OCI-LY3 (cell line): Measurements from ENCODE around the gene ATP10A.

Experiments
- H2AFZ ChIP-seq: fragments of 200-600, 300-600 bp; shearing (Covaris generic); 2 replicates; pipeline ENCODE4 v1.6.0; 2014; ENCODE audit warnings: antibody characterized with exemption, low read depth, low read length
- H3K27ac ChIP-seq: fragments of 200-600, 300-600 bp; sonication (generic); 2 replicates; pipeline ENCODE4 v1.5.1; 2014; ENCODE audit warnings: mild to moderate bottlenecking, low read length, moderate library complexity, mixed read lengths
- H3K27me3 ChIP-seq: fragments of 200-600, 300-600 bp; sonication (generic); 2 replicates; pipeline ENCODE4 v1.6.1; 2014; ENCODE audit warnings: low read depth, low read length, mixed read lengths
- H3K36me3 ChIP-seq: fragments of 200-600, 300-600 bp; sonication (generic); replicated peaks from 2 replicates; pipeline ENCODE3; 2014; ENCODE audit warnings: low read depth, low read length, mixed read lengths
- H3K4me1 ChIP-seq: fragments of 300-600, 200-600 bp; sonication (generic); 2 replicates; pipeline ENCODE4 v1.6.1; 2014; ENCODE audit warnings: low read length, mixed read lengths
- H3K4me2 ChIP-seq: fragments of 200-600, 300-600 bp; sonication (generic); 2 replicates; pipeline ENCODE4 v1.6.1; 2014; ENCODE audit warnings: low read length, mixed read lengths
- H3K4me3 ChIP-seq: fragments of 300-600, 200-600 bp; sonication (generic); 2 replicates; pipeline ENCODE4 v1.5.1; 2014; ENCODE audit warnings: antibody characterized with exemption, mild to moderate bottlenecking, low read length, moderate library complexity
- H3K79me2 ChIP-seq: fragments of 300-600, 200-600 bp; shearing (Covaris generic); 2 replicates; pipeline ENCODE4 v1.6.1; 2014; ENCODE audit warnings: mild to moderate bottlenecking, low read length, mixed read lengths
- H3K9ac ChIP-seq: fragments of 300-600, 200-600 bp; shearing (Covaris generic); 2 replicates; pipeline ENCODE4 v1.6.0; 2014; ENCODE audit warnings: mild to moderate bottlenecking, low read length, moderate library complexity
- H3K9me3 ChIP-seq: fragments of 200-600, 300-600 bp; shearing (Covaris generic); 2 replicates; pipeline ENCODE4 v1.6.1; 2014; ENCODE audit warnings: low read length, mixed read lengths; ENCODE audit not compliant: insufficient read depth
- H4K20me1 ChIP-seq: fragments of 200-600, 300-600 bp; sonication (generic); 2 replicates; pipeline ENCODE4 v1.6.1; 2016; ENCODE audit warnings: low read length, mixed read lengths; ENCODE audit not compliant: insufficient read depth
- CTCF ChIP-seq: fragments of 200-600, 300-600 bp; sonication (generic); IDR thresholded peaks from 2 replicates; pipeline ENCODE4 v1.5.1; 2014; ENCODE audit warnings: antibody characterized with exemption, low read length, low read depth
- EZH2phosphoT487 ChIP-seq: fragments of 200-600 bp; shearing (Covaris generic); IDR thresholded peaks from 2 replicates; pipeline ENCODE4 v1.6.1; 2018; ENCODE audit warnings: antibody characterized with exemption, mixed run types, low read depth

The ATP10A gene

GRCh38 chr15:25635191-25635590, 227.9 kb downstream of the ATP10A start:
- H3K4me2 ChIP-seq: no peak overlapping the region
- H3K79me2 ChIP-seq: no peaks in the 10 kb centered on the region
- no peak for TF ChIP-seq CTCF
- no peak for TF ChIP-seq EZH2phosphoT487
- no peaks in the 10 kb centered on the region for H3K4me1 ChIP-seq
- no peaks in the 10 kb centered on the region for H3K27me3 ChIP-seq
- H2AFZ ChIP-seq: no peak overlapping the region
- no peaks in the 10 kb centered on the region for H4K20me1 ChIP-seq
- H3K9ac ChIP-seq: no peak overlapping the region
- H3K27ac ChIP-seq: no peak overlapping the region
- no peak overlapping the region for H3K4me3 ChIP-seq
- H3K9me3 ChIP-seq: no peaks in the 10 kb centered on the region
- H3K36me3 ChIP-seq: no peaks in the 10 kb centered on the region

- Histone ChIP-seq H2AFZ (no peak overlapping the region), H3K79me2 (no peaks in the 10 kb centered on the region), H3K4me3 (no peak overlapping the region), H3K4me2 (no peak overlapping the region), H3K4me1 (no peaks in the 10 kb centered on the region), H3K9ac (no peak overlapping the region), H3K27me3 (no peaks in the 10 kb centered on the region), H3K27ac (no peak overlapping the region), H3K9me3 (no peaks in the 10 kb centered on the region), H3K36me3 (no peaks in the 10 kb centered on the region), H4K20me1 (no peaks in the 10 kb centered on the region)
- TF ChIP-seq EZH2phosphoT487 (no peak), CTCF (no peak)
Measured at GRCh38 chr15:25633862-25634261, 229.3 kb downstream of the ATP10A start.

- Histone ChIP-seq H3K4me1 (no peaks in the 10 kb centered on the region), H3K27me3 (no peaks in the 10 kb centered on the region), H2AFZ (no peak overlapping the region), H4K20me1 (no peaks in the 10 kb centered on the region), H3K4me2 (no peak overlapping the region), H3K9ac (no peak overlapping the region), H3K4me3 (no peak overlapping the region), H3K9me3 (no peaks in the 10 kb centered on the region), H3K27ac (no peak overlapping the region), H3K79me2 (no peaks in the 10 kb centered on the region), H3K36me3 (no peaks in the 10 kb centered on the region)
- TF ChIP-seq CTCF (no peak), EZH2phosphoT487 (no peak)
Measured at GRCh38 chr15:25631971-25632370, 231.2 kb downstream of the ATP10A start.
